ENCODE measurements around the gene NSD2.
"Not testable (repeated sequence)": the region's sequence is repeated elsewhere in the genome, so short reads cannot be mapped to it uniquely, and the experiment has no call there.

Gene NSD2

GRCh38 chr4:1842339-1842895 lies 28.8 kb upstream of the NSD2 start:
- DNase-seq (ENCODE audit: low read depth): no peak

- DNase-seq (ENCODE audit: low read depth): no peak
Observed at GRCh38 chr4:1842993-1843448, 28.2 kb upstream of the NSD2 start.

GRCh38 chr4:1843852-1844251 lies 27.3 kb upstream of the NSD2 start:
- DNase-seq (ENCODE audit: low read depth): no peak

- DNase-seq (ENCODE audit: low read depth): not testable (repeated sequence)
Observed at GRCh38 chr4:1844618-1845017, 26.6 kb upstream of the NSD2 start.

- DNase-seq (ENCODE audit: low read depth): no peak
Observed at GRCh38 chr4:1846580-1846979, 24.6 kb upstream of the NSD2 start.

- DNase-seq (ENCODE audit: low read depth): no peak
Observed at GRCh38 chr4:1850276-1850675, 20.9 kb upstream of the NSD2 start.

GRCh38 chr4:1851160-1851559 lies 20.0 kb upstream of the NSD2 start:
- DNase-seq (ENCODE audit: low read depth): no peak

GRCh38 chr4:1851575-1852410 lies 19.4 kb upstream of the NSD2 start:
- DNase-seq (ENCODE audit: low read depth): no peak

GRCh38 chr4:1852904-1853623 lies 18.1 kb upstream of the NSD2 start:
- no peak for DNase-seq (ENCODE audit: low read depth)

GRCh38 chr4:1854752-1855151 lies 16.4 kb upstream of the NSD2 start:
- no peak for DNase-seq (ENCODE audit: low read depth)

GRCh38 chr4:1855333-1856070 lies 15.7 kb upstream of the NSD2 start:
- no peak for DNase-seq (ENCODE audit: low read depth)

- DNase-seq (ENCODE audit: low read depth): peak; percentile 86
Observed at GRCh38 chr4:1856071-1856942, 14.9 kb upstream of the NSD2 start, which contains the start of gene LETM1. TSS of gene LETM1 (minus strand) at chr4:1856156. CDS start at chr4:1855950, 206 bp downstream.

GRCh38 chr4:1856943-1857699 lies 14.1 kb upstream of the NSD2 start:
- no peak for DNase-seq (ENCODE audit: low read depth)

- DNase-seq (ENCODE audit: low read depth): no peak
Observed at GRCh38 chr4:1857931-1858330, 13.3 kb upstream of the NSD2 start.

GRCh38 chr4:1859389-1859753 lies 11.8 kb upstream of the NSD2 start:
- no peak for DNase-seq (ENCODE audit: low read depth)

GRCh38 chr4:1862055-1862911 lies 8.9 kb upstream of the NSD2 start:
- no peak for DNase-seq (ENCODE audit: low read depth)

GRCh38 chr4:1862961-1863296 lies 8.3 kb upstream of the NSD2 start:
- DNase-seq (ENCODE audit: low read depth): no peak

GRCh38 chr4:1863297-1864033 lies 7.7 kb upstream of the NSD2 start:
- DNase-seq (ENCODE audit: low read depth): no peak

Measured in activated T-cell treated with anti-CD3 and anti-CD28 coated beads for 1 hour (primary cell).